ENCODE results near the gene RHBDD3. TPM values are rescaled to one million over a fixed set of nuclear protein-coding genes. Genes with fewer than 3 reads are reported as not detected.

RHBDD3 gene
- total RNA-seq, 4 donors from 2014 or later: 8.9 to 24.1 (median 20.5) TPM

DNA sequence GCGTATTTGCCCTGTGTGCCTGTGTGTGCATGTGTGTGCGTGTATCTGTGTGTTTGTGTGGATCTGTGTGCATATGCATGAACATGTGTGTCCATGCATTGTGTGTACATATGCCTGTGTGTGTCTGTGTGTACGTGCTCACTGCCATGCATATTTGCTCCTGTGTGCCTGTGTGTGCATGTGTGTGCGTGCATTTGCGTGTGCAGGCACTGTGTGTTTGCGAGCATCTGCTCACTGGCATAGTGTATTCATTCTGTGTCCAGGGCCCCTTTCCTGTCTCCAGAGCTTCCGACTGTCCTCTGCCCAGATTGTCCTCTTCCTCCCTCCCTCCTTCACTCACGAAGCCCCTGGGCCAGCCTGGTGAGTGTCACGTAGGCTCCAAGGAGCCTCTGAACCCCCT lies 56.3 kb downstream of the RHBDD3 start:
- intact Hi-C loops (cut with DNase I; ENCODE audit: low total_unique reads): no loop called here
- TF ChIP-seq, protein P1, sequence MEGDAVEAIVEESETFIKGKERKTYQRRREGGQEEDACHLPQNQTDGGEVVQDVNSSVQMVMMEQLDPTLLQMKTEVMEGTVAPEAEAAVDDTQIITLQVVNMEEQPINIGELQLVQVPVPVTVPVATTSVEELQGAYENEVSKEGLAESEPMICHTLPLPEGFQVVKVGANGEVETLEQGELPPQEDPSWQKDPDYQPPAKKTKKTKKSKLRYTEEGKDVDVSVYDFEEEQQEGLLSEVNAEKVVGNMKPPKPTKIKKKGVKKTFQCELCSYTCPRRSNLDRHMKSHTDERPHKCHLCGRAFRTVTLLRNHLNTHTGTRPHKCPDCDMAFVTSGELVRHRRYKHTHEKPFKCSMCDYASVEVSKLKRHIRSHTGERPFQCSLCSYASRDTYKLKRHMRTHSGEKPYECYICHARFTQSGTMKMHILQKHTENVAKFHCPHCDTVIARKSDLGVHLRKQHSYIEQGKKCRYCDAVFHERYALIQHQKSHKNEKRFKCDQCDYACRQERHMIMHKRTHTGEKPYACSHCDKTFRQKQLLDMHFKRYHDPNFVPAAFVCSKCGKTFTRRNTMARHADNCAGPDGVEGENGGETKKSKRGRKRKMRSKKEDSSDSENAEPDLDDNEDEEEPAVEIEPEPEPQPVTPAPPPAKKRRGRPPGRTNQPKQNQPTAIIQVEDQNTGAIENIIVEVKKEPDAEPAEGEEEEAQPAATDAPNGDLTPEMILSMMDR (IDR thresholded peaks at IDR 0.05): no peak
- no peak for TF ChIP-seq POLR2A (IDR thresholded peaks at IDR 0.05)
- H3K4me3 ChIP-seq (ENCODE audit: low read depth, poor library complexity, severe bottlenecking): no peak overlapping the region
- no peak for DNase-seq (ENCODE audit: low spot score in 2 of 2)
- WGBS, 2 donors: 93% methylated on average over 9 of the region's 9 CpGs

GRCh38 chr22:29211066-29211465 lies 56.7 kb downstream of the RHBDD3 start:
- no peak overlapping the region for H3K4me3 ChIP-seq (ENCODE audit: low read depth, poor library complexity, severe bottlenecking)
- intact Hi-C loops (cut with DNase I; ENCODE audit: low total_unique reads): no loop called here
- no peak for DNase-seq (ENCODE audit: low spot score in 2 of 2)
- WGBS, 2 donors: 78 to 90% methylated on average over 11 of the region's 11 CpGs
- TF ChIP-seq, protein P1 (IDR thresholded peaks at IDR 0.05): no peak
- no peak for TF ChIP-seq POLR2A (IDR thresholded peaks at IDR 0.05)

Other genes starting within 250 kb of the RHBDD3 start
- under 1 TPM in 1 of 4 donors, not detected in 3; 0.52 TPM for gene C22orf31, start 206.2 kb downstream of the RHBDD3 start, total RNA-seq
- gene KREMEN1, start 194.9 kb downstream of the RHBDD3 start, total RNA-seq: 10 to 100 TPM; 28.8 to 52.0 (median 48.0) TPM
- gene EMID1, start 62.1 kb downstream of the RHBDD3 start, total RNA-seq: 1 to 10 TPM; 2.8 to 4.8 (median 3.6) TPM
- 100 to 1,000 TPM; 128 to 169 (median 149) TPM for gene EWSR1, start 287 bp upstream of the RHBDD3 start, total RNA-seq
- gene GAS2L1, start 38.7 kb upstream of the RHBDD3 start, total RNA-seq: 10 to 100 TPM; 58.0 to 75.0 (median 67.8) TPM
- gene RASL10A, start 47.7 kb upstream of the RHBDD3 start, total RNA-seq: 1 to 10 TPM in 2 of 4 donors, under 1 TPM in 2; 0.17 to 2.9 (median 0.80) TPM
- gene AP1B1, start 120.6 kb upstream of the RHBDD3 start, total RNA-seq: 10 to 100 TPM; 65.4 to 95.5 (median 79.0) TPM
- not detected for gene RFPL1, start 170.6 kb upstream of the RHBDD3 start, total RNA-seq
- 1 to 10 TPM in 1 of 4 donors, under 1 TPM in 3; 0.23 to 3.0 (median 0.53) TPM for gene NEFH, start 212.2 kb upstream of the RHBDD3 start, total RNA-seq